HG03159 (cell line): Measurements from ENCODE around the gene PIK3CA.
"Not testable (repeated sequence)": the region's sequence is repeated elsewhere in the genome, so short reads cannot be mapped to it uniquely, and the experiment has no call there.

Experiments used
- ATAC-seq: cut with Tn5 transposase; IDR thresholded peaks from one replicate; pipeline ENCODE4 v1.9.1; 2021; ENCODE audit warnings: mild to moderate bottlenecking, moderate library complexity; ENCODE audit not compliant: unreplicated experiment

Gene PIK3CA

GRCh38 chr3:179260949-179261765, 113.0 kb downstream of the PIK3CA start:
- peak; percentile 90 for ATAC-seq

GRCh38 chr3:179263134-179263533, 115.0 kb downstream of the PIK3CA start:
- ATAC-seq = no peak

DNA sequence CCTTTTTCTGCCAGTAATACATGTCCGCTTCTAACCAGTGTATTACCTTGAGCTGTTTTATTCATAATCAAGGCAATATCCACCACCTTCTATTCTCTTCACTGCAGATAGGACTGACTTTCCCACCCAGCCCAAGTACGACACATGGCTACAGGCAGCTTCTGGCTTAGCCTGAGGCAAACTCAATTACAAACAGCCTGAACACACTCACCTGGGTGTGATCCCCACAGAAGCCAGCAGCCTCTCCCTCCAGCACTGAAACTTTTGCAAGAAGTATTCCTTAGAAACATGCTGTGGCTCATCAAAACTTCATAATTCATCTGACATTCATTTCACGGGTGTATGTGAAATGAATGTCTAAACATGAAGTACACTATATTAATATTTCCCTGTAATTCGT, 116.3 kb downstream of the PIK3CA start:
- ATAC-seq = no peak

- ATAC-seq = no peak
These were observed 116.9 kb downstream of the PIK3CA start for GRCh38 chr3:179265092-179265491.

- peak; percentile 56 for ATAC-seq
These were observed 117.7 kb downstream of the PIK3CA start for GRCh38 chr3:179265875-179266274.

DNA sequence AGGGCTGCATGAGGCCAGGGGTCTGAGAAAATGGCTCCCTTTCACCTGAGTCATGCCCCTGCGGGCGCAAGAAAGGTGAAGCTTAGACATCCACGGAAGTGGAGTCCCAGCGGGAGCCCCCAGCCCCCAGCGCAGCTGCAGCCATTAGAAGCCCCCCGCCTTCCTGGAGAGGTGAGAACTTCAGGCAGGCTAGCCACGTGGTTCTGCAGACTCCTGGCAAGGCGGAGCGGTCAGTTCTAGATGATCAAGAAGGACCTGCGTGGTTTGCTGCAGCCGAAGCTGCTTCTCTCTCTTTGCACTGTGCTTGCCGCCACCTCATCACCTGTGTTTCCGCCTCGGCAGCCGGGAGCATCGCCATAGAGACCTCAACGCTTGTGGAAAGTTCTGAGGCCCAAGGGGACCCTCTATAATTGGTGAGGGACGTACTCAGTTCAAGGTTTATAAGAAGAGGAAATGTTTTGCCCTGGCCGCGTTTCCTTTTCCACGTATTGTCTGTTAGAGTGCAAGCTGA, 118.6 kb downstream of the PIK3CA start:
- ATAC-seq = no peak

- ATAC-seq = no peak
These were observed 120.4 kb downstream of the PIK3CA start for GRCh38 chr3:179268400-179269051.

GRCh38 chr3:179269152-179269707, 121.1 kb downstream of the PIK3CA start:
- no peak for ATAC-seq

DNA sequence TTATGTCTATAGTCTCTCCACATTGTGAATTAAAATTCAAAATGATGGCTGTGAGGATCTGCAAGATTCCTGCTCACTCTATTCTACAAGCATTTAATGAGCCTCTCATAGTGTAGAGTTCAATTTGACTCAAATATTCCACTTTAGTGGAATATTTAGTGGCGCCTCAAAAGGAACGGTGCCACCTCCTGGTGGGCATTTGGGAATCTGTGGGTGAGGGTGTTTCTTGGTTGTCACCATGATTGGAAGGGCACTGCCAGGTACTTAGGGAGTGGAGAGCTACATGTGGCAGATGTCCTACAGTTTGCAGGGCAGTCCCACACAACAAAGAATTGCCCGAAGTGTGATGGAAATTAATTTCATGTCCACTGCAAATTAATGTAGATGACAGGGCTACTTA, 124.2 kb downstream of the PIK3CA start:
- ATAC-seq = no peak

GRCh38 chr3:179274434-179274833, 126.3 kb downstream of the PIK3CA start:
- ATAC-seq = not testable (repeated sequence)

- ATAC-seq = no peak
These were observed 127.8 kb downstream of the PIK3CA start for GRCh38 chr3:179276001-179276400.

DNA sequence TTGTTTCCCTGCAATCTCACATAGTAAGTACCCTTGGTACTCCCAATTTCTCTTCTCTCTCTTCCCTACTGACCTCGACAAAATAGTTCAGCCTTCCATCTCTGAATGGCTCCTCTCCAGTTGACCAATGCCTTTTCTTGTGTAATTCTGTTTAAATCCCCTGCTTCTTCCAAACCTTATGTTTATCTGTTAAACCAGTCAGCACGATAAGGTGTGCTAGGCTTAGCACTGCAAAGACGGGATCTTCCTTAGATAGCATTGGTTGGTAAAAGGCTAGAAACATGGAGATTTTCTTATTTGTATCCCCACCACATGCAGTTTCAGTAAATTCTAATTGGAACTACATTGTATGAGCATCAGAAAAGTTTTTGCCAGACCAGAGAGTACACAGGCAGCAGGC, 128.6 kb downstream of the PIK3CA start:
- ATAC-seq = no peak

GRCh38 chr3:179278151-179278550, 130.0 kb downstream of the PIK3CA start:
- no peak for ATAC-seq

- ATAC-seq = no peak
These were observed 131.0 kb downstream of the PIK3CA start for GRCh38 chr3:179278932-179279693.

DNA sequence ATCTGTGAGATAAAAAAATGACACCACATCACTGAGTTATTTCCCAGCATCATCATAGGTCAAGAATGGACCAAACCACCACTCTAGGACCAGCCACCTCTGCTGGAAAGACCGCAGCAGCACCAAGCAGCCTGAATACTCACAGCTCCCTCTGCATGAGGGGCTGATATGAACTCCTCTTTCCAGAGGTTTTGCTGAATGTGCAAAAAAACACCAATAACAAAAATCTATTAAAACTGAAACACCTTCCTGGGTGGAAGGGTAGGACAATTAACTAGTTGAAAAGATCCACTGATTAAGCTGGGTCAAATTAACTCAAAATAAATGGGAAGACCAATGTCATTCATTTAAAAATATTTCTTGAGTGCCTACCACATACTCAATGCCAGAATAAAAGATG, 131.7 kb downstream of the PIK3CA start:
- ATAC-seq = no peak

DNA sequence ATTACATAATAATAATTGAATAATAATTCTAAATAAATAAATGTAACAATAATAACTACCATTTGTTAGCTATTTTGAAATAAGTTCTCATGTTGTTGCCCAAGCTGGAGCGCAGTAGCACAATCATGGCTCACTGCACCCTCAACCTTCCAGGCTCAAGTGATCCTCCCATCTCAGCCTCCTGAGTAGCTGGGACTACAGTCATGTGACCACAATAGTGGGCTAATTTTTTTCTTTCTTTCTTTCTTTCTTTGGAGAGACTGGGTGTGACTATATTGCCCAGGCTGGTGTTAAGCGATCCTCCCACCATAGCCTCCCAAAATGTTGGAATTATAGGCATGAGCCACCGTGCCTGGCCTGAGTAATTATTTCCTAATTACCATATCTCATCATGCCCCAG, 133.7 kb downstream of the PIK3CA start:
- no peak for ATAC-seq

GRCh38 chr3:179286331-179286730, 138.2 kb downstream of the PIK3CA start:
- no peak for ATAC-seq

GRCh38 chr3:179288845-179289244, 140.7 kb downstream of the PIK3CA start:
- ATAC-seq = no peak

DNA sequence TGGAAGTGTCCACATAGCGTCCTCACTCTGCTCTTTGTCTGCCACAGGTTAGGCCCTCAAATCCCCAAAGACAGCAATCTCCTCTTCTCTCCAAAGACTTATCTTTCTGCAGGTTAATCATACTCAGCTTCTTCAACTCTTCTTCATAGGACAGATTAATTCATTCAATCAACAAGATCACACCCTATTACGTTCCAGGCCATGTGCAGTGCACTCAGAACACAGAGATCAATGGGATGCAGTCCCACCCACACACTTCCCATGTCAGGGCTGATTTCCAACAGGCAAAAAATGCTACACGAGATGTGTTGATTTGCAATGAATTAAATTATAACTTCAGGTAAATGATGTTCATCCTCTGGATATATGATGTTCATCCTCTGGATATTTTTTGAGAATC, 141.1 kb downstream of the PIK3CA start:
- no peak for ATAC-seq
